Spleen (tissue), 11 donors: Measurements from ENCODE around the gene DLG2. TPM values are rescaled to one million over a fixed set of nuclear protein-coding genes. Genes with fewer than 3 reads are reported as not detected.

Source experiments
- DNase-seq: peaks from one replicate; pipeline ENCODE4 v3.0.0-alpha.2; 2020
- H3K27ac ChIP-seq, 8 donors: fragments of 200-600 bp; sonication (generic) in 7 of 8; 1 replicate in 4 of 8; 2 replicates in 4 of 8; pipeline versions ENCODE4 v1.5.0 to v1.8.0; 2016 to 2021; ENCODE audit warnings: inconsistent platforms in 4 of 8, mild to moderate bottlenecking in 4 of 8, moderate library complexity in 1 of 8
- H3K27me3 ChIP-seq, 7 donors: fragments of 200-600 bp; sonication (generic) in 6 of 7; replicated peaks in 1 of 7; 1 replicate in 4 of 7; 2 replicates in 3 of 7; pipeline versions ENCODE4 v1.5.0 to v1.8.0; 2016 to 2021; ENCODE audit warnings: inconsistent platforms in 3 of 7, mild to moderate bottlenecking in 1 of 7
- H3K36me3 ChIP-seq, 6 donors: fragments of 200-600 bp; sonication (generic) in 5 of 6; 1 replicate in 4 of 6; 2 replicates in 2 of 6; pipeline versions ENCODE4 v1.5.0 to v1.8.0; 2016 to 2021; ENCODE audit warnings: inconsistent platforms in 2 of 6
- H3K4me1 ChIP-seq, 6 donors: fragments of 200-600 bp; sonication (generic) in 5 of 6; 1 replicate in 3 of 6; 2 replicates in 3 of 6; pipeline versions ENCODE4 v1.5.0 to v1.8.0; 2016 to 2021; ENCODE audit warnings: inconsistent platforms in 3 of 6
- H3K4me3 ChIP-seq, 8 donors: fragments of 200-600 bp; sonication (generic) in 7 of 8; 1 replicate in 4 of 8; 2 replicates in 4 of 8; pipeline versions ENCODE4 v1.5.0 to v1.8.0; 2016 to 2021; ENCODE audit warnings: inconsistent platforms in 4 of 8, mild to moderate bottlenecking in 4 of 8, moderate library complexity in 2 of 8
- H3K9me3 ChIP-seq, 8 donors: fragments of 200-600 bp; sonication (generic) in 7 of 8; 1 replicate in 4 of 8; 2 replicates in 4 of 8; pipeline versions ENCODE4 v1.5.0 to v1.8.0; 2016 to 2021; ENCODE audit warnings: inconsistent platforms in 4 of 8
- POLR2A ChIP-seq, 3 donors: fragments of 450-650 bp; IDR thresholded peaks; one replicate each; pipeline ENCODE4 v1.5.1; 2017; ENCODE audit warnings: antibody characterized with exemption in 3 of 3, mild to moderate bottlenecking in 1 of 3
- POLR2AphosphoS5 ChIP-seq, 3 donors: sonication (generic); formaldehyde crosslinking; IDR thresholded peaks; one replicate each; pipeline ENCODE4 v1.5.1; 2017; ENCODE audit warnings: antibody characterized with exemption in 3 of 3
- WGBS, 5 donors: extraction: QIAGEN DNeasy Blood & Tissue Kit in 3 of 5; methylation state at CpG; one replicate each; pipeline versions ENCODE4 v1.1.5 to v1.1.7; 2013 to 2018; 5-methylcytosine and 5-hydroxymethylcytosine counted together
- intact Hi-C: fragments of 100-400 bp; cut with DNase I; formaldehyde crosslinking; loops from one replicate; pipeline ENCODE4 v1.15.0; 2023; ENCODE audit warnings: low total_unique reads
- polyA plus RNA-seq, 3 donors: library from polyadenylated mRNA; stranded (reverse); fragments of 200-250 nt; gene quantifications; one replicate each; pipeline ENCODE4 v1.2.1, GENCODE V29; 2013
- total RNA-seq, 7 donors: library from RNA; depleted of rRNA in 3 of 7; stranded (reverse); fragments of >200 nt in 3 of 7; fragmentation: NEBNext Ultra II Directional in 4 of 7; extraction: Animal tissue kit (Norgen Biotek cat#: 25700) in 4 of 7; gene quantifications; one replicate each; pipeline versions ENCODE4 v1.1.0 to v1.2.1, GENCODE V29; 2016 to 2021
- TF ChIP-seq, protein P1 (sequence below), 11 experiments: fragments of 200-600 bp in 7 of 11; fragments of 450-650 bp in 4 of 11; sonication (generic) in 4 of 11; IDR thresholded peaks in 8 of 11; conservative IDR thresholded peaks in 3 of 11; 1 replicate in 7 of 11; 2 replicates in 4 of 11; pipeline versions ENCODE4 v1.4.0 to v1.8.0; 2016 to 2021; ENCODE audit warnings: antibody characterized with exemption in 11 of 11, inconsistent platforms in 4 of 11, mild to moderate bottlenecking in 1 of 11
- donor health status: healthy with polysubstance abuse.
- donor health status: DM: no; HTN: no; CAD: no; lungs with moderate emphysema.
- donor health status: DM: no; HTN: no; CAD: no.
- donor health status: Bipolar disorder and iron deficiency.
- donor health status: healthy.
- donor health status: DM: no; HTN: no; CAD: no.
- donor health status: DM: yes; HTN: yes; CAD: no.

Gene DLG2
- total and polyA plus RNA-seq, 10 donors = 0.43 to 12.7 (median 7.9) TPM

- H3K36me3 ChIP-seq = no peaks in the 10 kb centered on the region
- WGBS, 5 donors = 78 to 91% (median 87%) methylated on average over 1 of the region's 1 CpG
- no peaks in the 10 kb centered on the region for H3K9me3 ChIP-seq
- intact Hi-C loops = no loop called here
- DNase-seq = no peak
- H3K4me1 ChIP-seq = no peaks in the 10 kb centered on the region
- H3K27me3 ChIP-seq = no peaks in the 10 kb centered on the region
- no peak for TF ChIP-seq POLR2AphosphoS5 (IDR thresholded peaks at IDR 0.05)
- no peak for TF ChIP-seq POLR2A (IDR thresholded peaks at IDR 0.05)
- TF ChIP-seq, protein P1, sequence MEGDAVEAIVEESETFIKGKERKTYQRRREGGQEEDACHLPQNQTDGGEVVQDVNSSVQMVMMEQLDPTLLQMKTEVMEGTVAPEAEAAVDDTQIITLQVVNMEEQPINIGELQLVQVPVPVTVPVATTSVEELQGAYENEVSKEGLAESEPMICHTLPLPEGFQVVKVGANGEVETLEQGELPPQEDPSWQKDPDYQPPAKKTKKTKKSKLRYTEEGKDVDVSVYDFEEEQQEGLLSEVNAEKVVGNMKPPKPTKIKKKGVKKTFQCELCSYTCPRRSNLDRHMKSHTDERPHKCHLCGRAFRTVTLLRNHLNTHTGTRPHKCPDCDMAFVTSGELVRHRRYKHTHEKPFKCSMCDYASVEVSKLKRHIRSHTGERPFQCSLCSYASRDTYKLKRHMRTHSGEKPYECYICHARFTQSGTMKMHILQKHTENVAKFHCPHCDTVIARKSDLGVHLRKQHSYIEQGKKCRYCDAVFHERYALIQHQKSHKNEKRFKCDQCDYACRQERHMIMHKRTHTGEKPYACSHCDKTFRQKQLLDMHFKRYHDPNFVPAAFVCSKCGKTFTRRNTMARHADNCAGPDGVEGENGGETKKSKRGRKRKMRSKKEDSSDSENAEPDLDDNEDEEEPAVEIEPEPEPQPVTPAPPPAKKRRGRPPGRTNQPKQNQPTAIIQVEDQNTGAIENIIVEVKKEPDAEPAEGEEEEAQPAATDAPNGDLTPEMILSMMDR (IDR thresholded peaks at IDR 0.05 in 8 of 11, conservative IDR thresholded peaks at IDR 0.05 in 3 of 11) = no peak
- no peak overlapping the region for H3K27ac ChIP-seq
- no peak overlapping the region for H3K4me3 ChIP-seq
Measured at GRCh38 chr11:84224042-84224441, 1403.1 kb downstream of the DLG2 start.

- 63 to 84% (median 75%) methylated on average over 4 of the region's 4 CpGs for WGBS, 5 donors
- DNase-seq = no peak
Measured at GRCh38 chr11:84218318-84218717, 1408.8 kb downstream of the DLG2 start.

DNA sequence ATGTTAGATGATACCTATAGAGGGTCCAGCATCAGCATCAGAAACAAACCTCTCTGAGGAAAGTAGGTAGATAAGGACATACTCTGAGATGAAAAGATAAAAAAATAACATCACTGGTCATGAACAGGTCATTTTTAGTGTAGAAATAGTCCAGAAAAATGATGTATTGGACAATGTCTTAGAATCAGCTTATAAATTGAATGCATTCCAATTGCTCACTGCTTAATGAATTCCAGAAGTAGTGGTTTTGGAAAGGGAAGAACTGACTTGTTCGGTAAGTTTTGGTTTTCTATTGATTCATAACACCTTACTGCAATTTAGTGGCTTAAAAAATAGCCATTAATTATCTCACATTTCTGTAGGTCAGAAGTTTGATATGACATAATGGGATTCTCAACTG lies 1411.5 kb downstream of the DLG2 start:
- WGBS, 5 donors = 76 to 91% (median 81%) methylated on average over 1 of the region's 1 CpG
- Histone ChIP-seq H3K4me3 (no peak overlapping the region), H3K27me3 (no peaks in the 10 kb centered on the region), H3K27ac (no peak overlapping the region), H3K4me1 (no peaks in the 10 kb centered on the region), H3K9me3 (peaks cover 0 to 14% (median 0%) of the 10 kb centered on the region in 8 donors), H3K36me3 (no peaks in the 10 kb centered on the region)
- intact Hi-C loops = no loop called here
- no peak for DNase-seq
- TF ChIP-seq, protein P1 (IDR thresholded peaks at IDR 0.05 in 8 of 11, conservative IDR thresholded peaks at IDR 0.05 in 3 of 11) = no peak
- TF ChIP-seq POLR2AphosphoS5 (IDR thresholded peaks at IDR 0.05) = no peak
- no peak for TF ChIP-seq POLR2A (IDR thresholded peaks at IDR 0.05)

More at GRCh38 chr11:84218318-84218717, 1408.8 kb downstream of the DLG2 start:
- Histone ChIP-seq H3K4me3 (no peak overlapping the region), H3K4me1 (no peaks in the 10 kb centered on the region), H3K9me3 (peaks cover 0 to 14% (median 0%) of the 10 kb centered on the region in 8 donors), H3K27me3 (no peaks in the 10 kb centered on the region), H3K36me3 (no peaks in the 10 kb centered on the region), H3K27ac (no peak overlapping the region)
- TF ChIP-seq POLR2A (IDR thresholded peaks at IDR 0.05) (no peak), POLR2AphosphoS5 (IDR thresholded peaks at IDR 0.05) (no peak)
- intact Hi-C loops = no loop called here

DNA sequence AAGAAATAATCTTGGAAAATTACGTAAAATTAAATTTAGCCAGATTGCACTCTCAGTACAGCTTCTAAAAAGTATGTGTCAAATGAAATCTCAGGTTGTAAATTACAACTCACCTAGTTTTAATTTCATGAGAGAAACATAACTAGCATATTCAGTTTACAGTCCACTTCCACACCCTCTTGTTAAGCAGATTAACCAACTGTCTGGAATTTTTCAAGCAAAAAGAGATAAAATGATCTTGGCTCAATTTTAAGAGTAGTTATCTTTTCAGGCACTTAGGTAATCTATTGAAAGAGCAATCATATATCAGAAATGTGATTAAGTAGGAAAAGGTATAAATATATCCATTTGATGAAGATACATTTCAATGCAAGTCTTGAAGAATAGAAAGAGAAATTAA lies 1412.6 kb downstream of the DLG2 start:
- TF ChIP-seq POLR2AphosphoS5 (IDR thresholded peaks at IDR 0.05) (no peak), POLR2A (IDR thresholded peaks at IDR 0.05) (no peak)
- peaks cover 0 to 14% (median 0%) of the 10 kb centered on the region in 8 donors for H3K9me3 ChIP-seq
- H3K4me3 ChIP-seq = no peak overlapping the region
- WGBS, 5 donors = 88 to 98% (median 92%) methylated on average over 1 of the region's 1 CpG
- no peak overlapping the region for H3K27ac ChIP-seq
- no peak for DNase-seq
- H3K36me3 ChIP-seq = no peaks in the 10 kb centered on the region
- intact Hi-C loops = no loop called here
- H3K27me3 ChIP-seq = no peaks in the 10 kb centered on the region
- H3K4me1 ChIP-seq = no peaks in the 10 kb centered on the region

DNA sequence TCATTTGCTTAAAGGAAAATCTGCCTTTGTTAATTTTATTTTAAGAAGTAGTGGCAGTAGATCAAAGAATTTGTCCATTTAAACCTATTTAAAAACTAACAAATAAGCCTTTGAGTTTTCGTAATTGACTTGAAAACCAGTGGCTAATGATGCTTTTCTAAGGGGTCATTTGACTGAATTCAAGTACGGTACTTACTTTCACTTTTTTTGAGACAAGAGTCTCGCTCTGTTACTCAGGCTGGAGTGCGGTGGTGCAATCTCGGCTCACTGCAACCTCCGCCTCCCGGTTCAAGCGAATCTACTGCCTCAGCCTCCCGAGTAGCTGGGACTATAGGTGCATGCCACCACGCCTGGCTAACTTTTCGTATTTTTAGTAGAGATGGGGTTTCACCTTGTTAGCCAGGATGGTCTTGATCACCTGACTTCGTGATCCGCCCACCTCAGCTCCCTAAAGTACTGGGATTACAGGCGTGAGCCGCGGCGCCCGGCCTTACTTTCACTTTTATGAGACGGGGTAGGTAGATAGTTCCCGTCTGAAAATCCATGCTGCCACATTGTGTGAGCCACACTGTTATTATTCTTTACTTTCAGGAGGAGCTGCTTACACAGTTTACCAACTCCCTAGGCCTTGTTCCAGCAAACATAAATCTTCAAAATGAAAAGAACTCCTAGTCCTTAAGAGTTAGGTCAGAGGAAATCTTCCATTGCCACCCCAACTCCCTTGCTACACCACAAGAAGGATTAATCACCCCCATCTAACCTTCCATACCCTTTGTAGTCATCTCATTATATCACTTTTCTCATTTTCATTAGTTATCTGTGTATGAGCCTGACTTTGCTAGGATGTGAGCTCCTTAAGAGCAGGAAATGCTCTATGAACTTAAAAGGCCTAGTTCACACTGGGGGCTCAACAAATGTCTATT lies 1414.4 kb downstream of the DLG2 start:
- H3K27me3 ChIP-seq = no peaks in the 10 kb centered on the region
- TF ChIP-seq POLR2A (IDR thresholded peaks at IDR 0.05) (no peak), POLR2AphosphoS5 (IDR thresholded peaks at IDR 0.05) (no peak)
- TF ChIP-seq, protein P1 (IDR thresholded peaks at IDR 0.05 in 8 of 11, conservative IDR thresholded peaks at IDR 0.05 in 3 of 11) = no peak
- WGBS, 5 donors = 90 to 94% (median 92%) methylated on average over 20 of the region's 20 CpGs
- H3K9me3 ChIP-seq = peaks cover 0 to 14% (median 0%) of the 10 kb centered on the region in 8 donors
- intact Hi-C loops = no loop called here
- no peak overlapping the region for H3K4me3 ChIP-seq
- no peak for DNase-seq
- H3K36me3 ChIP-seq = no peaks in the 10 kb centered on the region
- no peaks in the 10 kb centered on the region for H3K4me1 ChIP-seq
- H3K27ac ChIP-seq = no peak overlapping the region
